Vein endothelial cell (primary cell): ENCODE results near the gene MIB1. TPM values are rescaled to one million over a fixed set of nuclear protein-coding genes. Genes with fewer than 3 reads are reported as not detected.
A peak's percentile ranks its signal among the peaks of the same experiment; 100 is the strongest.

Experiments
- small RNA-seq: library from RNA; depleted of rRNA; stranded (forward); fragments of <200 nt; gene quantifications from one replicate; pipeline ENCODE3, GENCODE V24; 2012
- total RNA-seq: library from RNA; depleted of rRNA; stranded (reverse); fragments of >200 nt; gene quantifications from 2 replicates; pipeline ENCODE4 v1.2.3, GENCODE V29; 2012

Gene MIB1
- total RNA-seq = 55.9 and 57.6 TPM in 2 replicates

DNA sequence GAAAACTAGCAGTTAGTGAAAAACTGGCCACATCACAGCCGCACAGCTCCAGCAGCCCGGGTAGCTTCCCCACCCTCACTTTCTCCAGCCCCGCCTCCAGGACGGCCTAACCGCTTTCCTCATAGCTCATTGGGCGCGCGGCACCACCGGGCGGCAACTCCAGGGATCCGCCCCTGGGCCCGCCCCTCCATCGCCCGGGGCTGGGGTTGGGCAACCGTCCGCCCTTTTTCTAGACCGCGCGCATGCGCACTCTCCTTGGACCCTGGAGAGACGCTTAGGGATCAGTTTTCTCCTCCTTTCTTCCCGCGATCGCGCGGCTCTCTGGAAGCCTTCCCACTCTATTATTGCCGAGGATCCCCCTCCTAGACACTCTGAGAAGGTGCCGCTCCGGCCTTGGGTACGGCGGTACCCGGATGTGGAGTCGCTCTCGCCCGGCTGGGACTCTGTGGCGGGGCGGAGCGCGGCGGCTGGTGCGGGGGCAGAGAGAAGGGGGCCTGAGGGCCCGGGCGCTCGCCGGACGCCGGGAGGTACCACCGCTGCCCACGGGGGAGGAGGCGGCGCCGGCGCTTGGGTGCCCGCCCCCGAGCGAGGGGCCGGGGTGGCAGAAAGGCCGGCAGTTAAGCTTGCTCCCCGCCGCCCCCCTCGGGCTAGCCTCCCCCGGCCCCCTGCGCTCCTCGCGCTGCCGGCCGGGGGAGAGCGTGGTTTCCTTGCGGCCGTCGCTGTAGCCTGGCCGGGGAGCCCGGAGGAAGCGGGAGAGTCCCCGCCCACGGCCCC, at the start of gene MIB1:
Gene MIB1 (plus strand): TSS at position 255 of the 774 bp plus-strand sequence. CDS start 792 bp downstream, outside the sequence.

DNA sequence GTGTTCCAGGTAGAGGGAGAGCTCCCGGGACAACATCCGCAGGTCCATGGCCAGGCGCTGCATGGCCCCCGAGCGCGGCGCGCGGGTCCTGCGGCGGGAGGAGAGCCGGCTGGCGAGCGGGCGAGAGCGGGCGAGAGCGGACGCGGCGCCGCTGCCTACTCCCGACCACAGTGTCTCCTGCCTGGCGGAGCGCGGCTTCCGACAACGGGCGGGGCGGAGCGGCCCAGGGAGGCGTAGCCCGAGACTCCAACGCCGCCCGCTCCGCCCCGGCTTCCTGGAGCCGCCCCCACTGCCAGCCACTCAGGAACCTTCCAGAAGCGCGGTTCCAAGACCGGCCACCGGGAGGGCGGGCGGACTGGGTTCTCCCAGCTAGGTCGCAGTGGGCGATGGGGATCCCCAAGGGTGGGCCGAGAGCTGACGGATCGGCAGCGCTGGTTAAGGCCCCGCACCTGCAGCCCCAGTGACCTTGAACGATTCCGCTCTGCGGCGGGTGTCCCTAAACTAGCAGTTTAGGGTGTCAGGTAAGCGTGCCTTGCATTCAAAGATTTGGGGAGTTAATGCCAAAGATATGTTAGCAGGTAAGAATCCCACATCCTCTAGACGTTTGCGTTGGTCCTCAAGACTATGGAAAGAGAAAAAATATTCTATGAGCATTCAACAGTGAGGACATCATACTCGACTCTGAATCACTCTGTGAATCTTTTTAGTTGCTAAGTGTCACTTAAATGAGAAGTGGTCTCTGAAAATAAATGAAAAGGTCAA, 35.8 kb upstream of the MIB1 start, which contains the start of gene ABHD3:
Gene ABHD3 (minus strand): TSS at position 172 of the 762 bp plus-strand sequence. CDS start 109 bp downstream, at position 63.

Small RNAs within 50 kb of the gene (small RNA-seq; reads per million reads assigned to genes)
- gene AC103987.3 (not detected), gene RF00019 (not detected), gene RF00045 (0.48 reads per million, percentile 29 among the genes with 10 or more reads in this experiment), gene RF01241 (0.11 reads per million), gene RN7SL233P (not detected), gene RNU6-1038P (0.16 reads per million)

Other genes starting within 250 kb of the MIB1 start
- gene ESCO1, start 140.1 kb upstream of the MIB1 start, total RNA-seq = 11.4 and 15.1 TPM in 2 replicates
- gene SNRPD1, start 128.5 kb upstream of the MIB1 start, total RNA-seq = 7.8 and 15.9 TPM in 2 replicates
- gene ABHD3, start 36.0 kb upstream of the MIB1 start, total RNA-seq = 3.3 and 5.0 TPM in 2 replicates